RWPE2 (cell line): ENCODE measurements around the gene SLC44A1.

Source experiments
- ATAC-seq: fragments of 200-7000 bp; cut with Tn5 transposase; 3 replicates; pipeline ENCODE4 v1.9.1; 2021; ENCODE audit warnings: low read depth
- DNase-seq: peaks from one replicate; pipeline ENCODE4 v3.0.0-alpha.2; 2020; ENCODE audit warnings: low spot score
- H3K27ac ChIP-seq: fragments of 450-650 bp; 2 replicates; pipeline ENCODE4 v1.5.1; 2017; ENCODE audit warnings: mild to moderate bottlenecking; ENCODE audit not compliant: poor library complexity, severe bottlenecking
- H3K27me3 ChIP-seq: fragments of 250-450 bp; sonication (Bioruptor Pico); 2 replicates; pipeline ENCODE4 v1.5.1; 2021; ENCODE audit warnings: mild to moderate bottlenecking, moderate library complexity; ENCODE audit not compliant: insufficient read depth, poor library complexity, severe bottlenecking
- H3K36me3 ChIP-seq: fragments of 250-450 bp; sonication (Bioruptor Pico); 2 replicates; pipeline ENCODE4 v1.5.1; 2020; ENCODE audit warnings: low read depth, mild to moderate bottlenecking, moderate library complexity
- H3K4me1 ChIP-seq: fragments of 250-450 bp; sonication (Bioruptor Pico); 2 replicates; pipeline ENCODE4 v1.5.1; 2021; ENCODE audit warnings: mild to moderate bottlenecking, moderate library complexity; ENCODE audit not compliant: insufficient read depth, poor library complexity, severe bottlenecking
- H3K4me3 ChIP-seq: fragments of 250-450 bp; sonication (Bioruptor Pico); 2 replicates; pipeline ENCODE4 v1.5.1; 2021; ENCODE audit warnings: mild to moderate bottlenecking, moderate library complexity; ENCODE audit not compliant: severe bottlenecking
- H3K9me3 ChIP-seq: fragments of 250-450 bp; sonication (Bioruptor Pico); 2 replicates; pipeline ENCODE4 v1.5.1; 2021; ENCODE audit warnings: mild to moderate bottlenecking, moderate library complexity; ENCODE audit not compliant: severe bottlenecking
- CTCF ChIP-seq: fragments of 450-650 bp; IDR thresholded peaks from one replicate; pipeline ENCODE4 v1.5.1; 2017; ENCODE audit warnings: mild to moderate bottlenecking, moderate library complexity; ENCODE audit not compliant: poor library complexity, severe bottlenecking

SLC44A1 gene

DNA sequence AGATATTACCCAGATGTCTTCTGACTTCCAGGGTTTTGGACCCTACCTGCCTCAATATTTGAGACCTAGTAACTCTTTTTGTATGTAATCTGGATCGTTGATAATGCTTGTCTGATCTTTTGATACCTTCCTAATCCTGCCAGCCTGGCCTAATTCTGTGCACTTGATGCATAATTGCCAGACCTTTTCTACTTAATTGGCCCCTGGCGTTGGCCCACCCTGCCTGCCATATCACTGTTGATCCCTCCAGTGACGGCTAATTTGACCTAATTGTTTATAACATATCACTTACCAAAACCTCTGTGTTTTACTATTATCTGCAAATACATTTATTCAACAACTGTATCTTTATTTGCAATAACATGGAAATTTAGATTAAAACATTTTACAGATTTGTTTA, 49.0 kb downstream of the SLC44A1 start:
- H3K36me3 ChIP-seq = no peaks in the 10 kb centered on the region
- no peak overlapping the region for H3K27ac ChIP-seq
- no peak overlapping the region for H3K4me3 ChIP-seq
- DNase-seq (no peak), ATAC-seq (no peak)
- H3K9me3 ChIP-seq = no peaks in the 10 kb centered on the region
- peaks cover 21% of the 10 kb centered on the region for H3K4me1 ChIP-seq
- TF ChIP-seq CTCF = no peak
- no peaks in the 10 kb centered on the region for H3K27me3 ChIP-seq

- H3K27me3 ChIP-seq = no peaks in the 10 kb centered on the region
- no peak for TF ChIP-seq CTCF
- H3K36me3 ChIP-seq = peaks cover 3% of the 10 kb centered on the region; the same call in 1 of the 2 replicates
- ATAC-seq = no peak
- no peak overlapping the region for H3K4me3 ChIP-seq
- no peak for DNase-seq
- H3K27ac ChIP-seq = no peak overlapping the region
- no peaks in the 10 kb centered on the region for H3K9me3 ChIP-seq
- H3K4me1 ChIP-seq = peaks cover 23% of the 10 kb centered on the region
Measured at GRCh38 chr9:105295201-105295550, 50.7 kb downstream of the SLC44A1 start.

- TF ChIP-seq CTCF = no peak
- DNase-seq (no peak), ATAC-seq (no peak)
- Histone ChIP-seq H3K27me3 (no peaks in the 10 kb centered on the region), H3K9me3 (no peaks in the 10 kb centered on the region), H3K4me1 (peaks cover 16% of the 10 kb centered on the region), H3K27ac (peak overlapping the region; percentile 21), H3K36me3 (peaks cover 7% of the 10 kb centered on the region; the same call in 1 of the 2 replicates), H3K4me3 (no peak overlapping the region)
Measured at GRCh38 chr9:105295986-105296385, 51.5 kb downstream of the SLC44A1 start.

GRCh38 chr9:105296445-105296844, 52.0 kb downstream of the SLC44A1 start:
- no peaks in the 10 kb centered on the region for H3K9me3 ChIP-seq
- no peak for TF ChIP-seq CTCF
- H3K27me3 ChIP-seq = no peaks in the 10 kb centered on the region
- peaks cover 16% of the 10 kb centered on the region for H3K4me1 ChIP-seq
- H3K4me3 ChIP-seq = no peak overlapping the region
- ATAC-seq = no peak
- peaks cover 7% of the 10 kb centered on the region; the same call in 1 of the 2 replicates for H3K36me3 ChIP-seq
- no peak for DNase-seq
- H3K27ac ChIP-seq = peak overlapping the region; percentile 21

- ATAC-seq = peak; percentile 88
- no peak for TF ChIP-seq CTCF
- DNase-seq = no peak
Measured at GRCh38 chr9:105296877-105297287, 52.4 kb downstream of the SLC44A1 start.

More at GRCh38 chr9:105296877-105297287, 52.4 kb downstream of the SLC44A1 start:
- peaks cover 11% of the 10 kb centered on the region; the same call in 1 of the 2 replicates for H3K36me3 ChIP-seq
- no peaks in the 10 kb centered on the region for H3K27me3 ChIP-seq
- no peak overlapping the region for H3K4me3 ChIP-seq
- H3K9me3 ChIP-seq = no peaks in the 10 kb centered on the region
- H3K27ac ChIP-seq = peak overlapping the region; percentile 21
- H3K4me1 ChIP-seq = peaks cover 16% of the 10 kb centered on the region
